HG03571 (cell line): ENCODE results near the gene CAMTA2.
"Not testable (repeated sequence)": the region's sequence is repeated elsewhere in the genome, so short reads cannot be mapped to it uniquely, and the experiment has no call there.

Source experiments
- ATAC-seq: cut with Tn5 transposase; IDR thresholded peaks from one replicate; pipeline ENCODE4 v1.9.1; 2021; ENCODE audit not compliant: unreplicated experiment

CAMTA2 gene

DNA sequence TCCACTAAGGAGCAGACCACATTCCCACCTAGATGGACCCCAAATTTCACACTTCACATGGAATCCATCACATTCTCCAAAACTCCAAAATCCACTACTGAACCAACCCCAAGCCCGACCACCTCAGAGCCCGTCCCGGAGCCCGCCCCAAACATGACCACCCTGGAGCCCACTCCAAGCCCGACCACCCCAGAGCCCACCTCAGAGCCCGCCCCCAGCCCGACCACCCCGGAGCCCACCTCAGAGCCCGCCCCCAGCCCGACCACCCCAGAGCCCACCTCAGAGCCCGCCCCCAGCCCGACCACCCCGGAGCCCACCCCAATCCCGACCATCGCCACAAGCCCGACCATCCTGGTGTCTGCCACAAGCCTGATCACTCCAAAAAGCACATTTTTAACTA is 53.8 kb downstream of the CAMTA2 start:
- no peak for ATAC-seq

DNA sequence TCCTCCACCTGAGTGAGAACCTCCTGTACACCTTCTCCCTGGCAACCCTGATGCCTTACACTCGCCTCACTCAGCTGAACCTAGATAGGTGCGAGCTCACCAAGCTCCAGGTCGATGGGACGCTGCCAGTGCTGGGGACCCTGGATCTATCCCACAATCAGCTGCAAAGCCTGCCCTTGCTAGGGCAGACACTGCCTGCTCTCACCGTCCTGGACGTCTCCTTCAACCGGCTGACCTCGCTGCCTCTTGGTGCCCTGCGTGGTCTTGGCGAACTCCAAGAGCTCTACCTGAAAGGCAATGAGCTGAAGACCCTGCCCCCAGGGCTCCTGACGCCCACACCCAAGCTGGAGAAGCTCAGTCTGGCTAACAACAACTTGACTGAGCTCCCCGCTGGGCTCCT is 54.7 kb downstream of the CAMTA2 start:
- no peak for ATAC-seq

DNA sequence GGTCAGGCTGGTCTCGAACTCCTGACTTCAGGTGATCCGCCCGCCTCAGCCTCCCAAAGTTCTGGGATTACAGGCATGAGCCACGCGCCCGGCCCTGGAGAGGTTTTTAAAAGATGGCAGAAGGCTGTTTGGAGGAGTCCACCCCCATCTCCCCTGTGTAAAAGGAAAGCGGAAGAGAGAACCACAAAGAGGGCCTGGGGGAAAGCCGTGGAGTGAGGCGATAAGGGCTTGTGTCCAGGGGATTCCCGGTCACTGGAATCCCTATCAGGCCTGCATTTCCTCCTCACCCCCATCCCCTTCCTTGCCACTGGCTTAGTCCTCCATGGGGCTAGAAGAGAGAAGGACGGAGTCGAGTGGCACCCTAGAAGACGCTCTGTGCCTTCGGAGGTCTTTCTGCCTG is 55.5 kb downstream of the CAMTA2 start, which contains the start of gene GP1BA:
Gene GP1BA, plus strand, starts transcription at position 315 of the 400 bp plus-strand sequence. CDS start 328 bp downstream, outside the sequence.
- ATAC-seq = no peak

DNA sequence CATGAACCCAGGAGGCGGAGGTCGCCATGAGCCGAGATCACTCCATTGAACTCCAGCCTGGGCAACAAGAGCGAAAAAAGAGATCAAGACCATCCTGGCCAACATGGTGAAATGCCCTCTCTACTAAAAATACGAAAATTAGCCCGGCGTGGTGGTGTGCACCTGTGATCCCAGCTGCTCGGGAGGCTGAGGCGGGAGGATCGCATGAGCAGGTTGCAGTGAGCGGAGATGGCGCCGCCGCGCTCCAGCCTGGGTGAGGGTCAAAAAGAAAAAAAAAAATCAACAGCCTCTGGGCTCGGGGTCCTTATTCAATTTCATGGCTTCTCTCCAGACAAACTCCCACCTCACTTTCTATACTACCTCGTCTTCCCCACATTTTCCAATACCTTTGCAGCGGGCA is 58.6 kb downstream of the CAMTA2 start:
- ATAC-seq = no peak

- ATAC-seq = not testable (repeated sequence)
These were observed 60.7 kb downstream of the CAMTA2 start for GRCh38 chr17:4926577-4927335.

DNA sequence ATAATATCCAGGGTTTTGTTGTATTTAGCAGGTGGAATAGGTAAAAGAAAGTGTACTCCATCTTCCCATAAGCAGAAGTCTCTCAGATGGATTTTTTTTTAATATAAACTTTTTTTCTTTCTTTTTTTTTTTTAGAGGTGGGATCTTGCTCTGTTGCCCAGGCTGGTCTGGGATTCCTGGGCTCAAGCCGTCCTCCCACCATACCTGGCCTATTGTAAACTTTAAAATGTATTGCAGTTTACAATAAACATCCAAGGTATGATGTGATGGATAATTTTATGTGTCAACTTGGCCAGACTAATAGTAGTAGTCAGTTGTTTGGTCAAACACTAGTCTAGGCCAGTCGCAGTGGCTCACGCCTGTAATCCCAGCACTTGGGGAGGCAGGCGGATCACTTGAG is 66.2 kb downstream of the CAMTA2 start:
- no peak for ATAC-seq

GRCh38 chr17:4920351-4921048 is 67.0 kb downstream of the CAMTA2 start:
- no peak for ATAC-seq

- no peak for ATAC-seq
These were observed 67.9 kb downstream of the CAMTA2 start for GRCh38 chr17:4919511-4920047.
